Hematopoietic multipotent progenitor cell treated with erythropoietin and hydrocortisone succinate and interleukin-3 and kit ligand, for 17 days (in vitro differentiated cells): ENCODE results near the gene GRHPR.
"Not testable (repeated sequence)": the region's sequence is repeated elsewhere in the genome, so short reads cannot be mapped to it uniquely, and the experiment has no call there.

Experiments
- DNase-seq: peaks from one replicate; pipeline ENCODE4 v3.0.0-alpha.2; 2015; ENCODE audit warnings: low spot score

GRHPR gene

GRCh38 chr9:37421914-37422288 is 595 bp upstream of the GRHPR start:
- DNase-seq: no peak

DNA sequence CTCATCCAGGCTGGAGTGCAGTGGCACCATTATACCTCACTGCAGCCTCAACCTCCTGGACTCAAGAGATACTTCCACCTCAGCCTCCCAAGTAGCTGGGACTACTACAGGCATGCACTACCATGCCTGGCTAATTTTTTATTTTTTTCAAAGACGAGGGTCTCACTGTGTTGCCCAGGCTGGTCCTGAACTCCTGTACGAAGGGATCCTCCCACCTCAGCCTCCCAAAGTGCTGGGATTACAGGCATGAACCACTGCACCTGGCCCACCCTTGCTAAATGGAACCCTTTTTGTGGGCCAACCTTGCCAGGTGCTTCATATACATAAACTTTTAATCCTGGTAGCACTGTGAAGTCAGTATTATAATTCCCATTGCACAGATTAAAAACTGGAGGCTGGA is 1.0 kb downstream of the GRHPR start:
- no peak for DNase-seq

DNA sequence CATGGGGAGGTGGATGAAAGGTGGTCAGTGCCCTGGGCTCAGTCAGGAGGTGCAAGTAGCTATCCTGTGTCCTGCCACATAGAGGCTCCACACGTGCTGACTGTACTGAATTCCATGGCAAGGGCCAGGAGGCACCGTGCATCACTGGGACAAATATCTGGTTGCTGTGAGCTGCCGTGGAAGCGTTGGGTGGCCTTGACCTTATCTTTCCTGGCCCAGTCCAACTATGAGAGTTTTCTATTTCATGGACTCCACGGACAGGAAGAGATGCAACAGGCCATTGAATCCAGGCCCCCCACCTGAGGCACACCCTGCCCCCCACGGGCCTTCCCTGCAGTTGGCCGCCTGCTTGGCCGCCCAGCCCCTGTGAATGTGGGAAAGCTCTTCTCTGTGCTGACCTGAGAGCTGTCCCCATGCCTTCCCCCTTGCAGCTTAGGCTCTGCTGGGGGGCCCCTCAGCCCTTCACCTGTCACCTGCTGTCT is 1.7 kb downstream of the GRHPR start:
- no peak for DNase-seq

GRCh38 chr9:37424686-37425297 is 2.3 kb downstream of the GRHPR start:
- no peak for DNase-seq

GRCh38 chr9:37425298-37425752 is 2.8 kb downstream of the GRHPR start:
- no peak for DNase-seq

GRCh38 chr9:37426431-37426830 is 3.9 kb downstream of the GRHPR start:
- not testable (repeated sequence) for DNase-seq

DNA sequence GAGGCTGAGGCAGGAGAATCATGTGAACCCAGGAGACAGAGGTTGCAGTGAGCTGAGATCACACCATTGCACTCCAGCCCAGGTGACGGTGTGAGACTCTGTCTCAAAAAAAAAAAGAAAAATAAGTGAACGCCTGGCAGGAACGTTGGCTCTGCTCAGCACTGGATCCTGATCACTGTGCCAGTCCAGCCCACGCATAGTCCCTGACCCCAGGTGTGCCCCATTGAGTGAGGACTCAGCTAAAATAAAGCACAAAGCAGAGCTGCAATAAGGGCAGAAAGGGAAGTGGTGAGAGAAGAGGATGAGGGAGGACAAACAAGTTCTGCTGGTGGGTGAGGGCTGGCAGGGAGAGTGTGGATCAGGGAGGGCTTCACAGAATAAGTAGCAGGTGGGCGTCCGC is 4.3 kb downstream of the GRHPR start:
- no peak for DNase-seq

DNA sequence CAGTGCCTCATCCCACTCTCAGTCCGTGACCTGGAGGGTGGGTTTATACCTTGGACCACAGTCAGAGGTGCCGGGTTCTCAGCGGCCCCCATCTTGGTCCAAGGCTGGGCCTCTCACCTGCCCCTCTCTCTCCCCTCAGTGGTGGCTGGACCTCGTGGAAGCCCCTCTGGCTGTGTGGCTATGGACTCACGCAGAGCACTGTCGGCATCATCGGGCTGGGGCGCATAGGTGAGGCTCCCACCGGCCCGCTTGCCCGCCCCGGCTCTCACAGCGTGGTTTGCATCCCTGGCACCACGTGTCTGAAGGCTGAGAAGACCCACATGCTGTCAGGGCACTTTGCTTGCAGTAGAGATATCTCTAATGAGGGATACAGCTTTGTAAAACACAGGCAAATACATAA is 5.8 kb downstream of the GRHPR start:
- DNase-seq: no peak

DNA sequence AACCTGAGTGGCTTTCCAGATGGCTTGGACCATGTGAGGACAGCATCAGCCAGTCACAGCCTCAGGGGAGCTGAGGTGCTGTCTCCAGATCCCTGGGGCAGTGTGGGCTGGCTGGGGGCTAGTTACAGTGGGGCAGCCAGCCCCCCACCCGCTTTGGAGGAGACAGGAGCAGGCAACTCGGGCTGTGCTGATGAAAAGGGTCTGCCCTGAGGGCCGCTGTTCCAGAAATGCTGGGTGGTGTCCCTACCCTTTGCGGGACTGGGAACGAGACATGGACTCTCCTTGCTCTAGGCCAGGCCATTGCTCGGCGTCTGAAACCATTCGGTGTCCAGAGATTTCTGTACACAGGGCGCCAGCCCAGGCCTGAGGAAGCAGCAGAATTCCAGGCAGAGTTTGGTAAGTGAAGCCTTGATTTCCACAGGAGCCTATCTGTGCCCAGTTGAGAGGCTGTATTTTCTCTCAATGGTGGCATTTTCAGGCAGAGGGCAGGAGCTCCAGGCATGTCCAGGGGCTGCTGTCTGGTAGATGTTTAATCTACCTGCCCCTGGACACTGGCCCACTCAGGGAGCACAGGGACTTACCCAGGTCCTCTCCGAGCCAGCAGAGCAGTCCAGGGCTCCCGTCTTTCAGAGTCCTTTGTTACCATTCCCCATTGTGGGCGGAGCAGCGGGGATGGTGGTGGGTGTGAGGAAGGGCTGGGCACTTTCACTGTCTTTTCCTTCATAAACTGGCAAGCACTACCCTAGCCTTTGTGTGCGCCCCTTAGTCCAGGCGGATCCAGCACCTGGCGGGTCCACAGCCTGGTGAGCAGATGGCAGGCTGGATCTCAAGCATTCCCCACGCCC is 7.2 kb downstream of the GRHPR start:
- no peak for DNase-seq

- DNase-seq: no peak
These were observed 8.5 kb downstream of the GRHPR start for GRCh38 chr9:37430841-37431597.

DNA sequence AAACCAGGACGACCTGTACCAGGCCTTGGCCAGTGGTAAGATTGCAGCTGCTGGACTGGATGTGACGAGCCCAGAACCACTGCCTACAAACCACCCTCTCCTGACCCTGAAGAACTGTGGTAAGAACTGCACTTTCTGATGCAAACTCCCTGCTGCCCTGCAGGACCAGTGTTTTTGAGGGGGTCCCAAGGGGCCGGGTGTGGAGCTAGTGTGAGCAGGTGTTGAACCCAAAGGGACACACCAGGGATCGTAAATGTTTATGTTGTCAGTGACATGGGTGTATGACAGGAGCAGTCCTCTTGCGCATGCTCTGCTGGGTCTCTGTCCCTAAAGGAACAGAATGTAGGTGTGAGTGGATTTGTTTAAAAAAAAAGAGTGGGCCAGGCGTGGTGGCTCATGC is 9.5 kb downstream of the GRHPR start:
- no peak for DNase-seq

DNA sequence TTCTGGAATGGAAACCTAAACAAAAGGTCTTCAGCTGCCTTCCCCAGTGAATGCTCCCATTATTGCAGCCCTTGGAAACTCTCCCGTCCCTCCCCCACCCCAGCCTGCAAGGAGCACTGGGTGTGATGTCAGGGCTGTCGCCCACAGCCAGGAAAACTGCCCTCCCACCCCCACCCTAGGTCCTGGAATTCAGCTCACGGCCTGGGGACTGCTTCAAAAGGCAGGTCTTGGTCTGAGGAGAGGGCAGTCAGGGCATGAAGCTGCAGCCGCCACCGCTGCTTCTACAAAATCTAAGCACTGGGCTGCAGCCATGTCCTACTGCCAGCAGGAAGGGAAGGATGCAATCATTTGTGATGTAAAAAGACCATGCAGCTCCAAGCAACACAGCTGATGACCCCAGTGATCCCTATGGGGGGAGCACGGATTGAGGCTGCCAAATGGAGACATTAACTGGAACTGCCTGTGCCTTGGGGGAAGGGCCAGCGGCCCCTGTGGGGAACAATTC is 11.4 kb downstream of the GRHPR start:
- DNase-seq: no peak

GRCh38 chr9:37436540-37436939 is 14.0 kb downstream of the GRHPR start:
- no peak for DNase-seq

DNA sequence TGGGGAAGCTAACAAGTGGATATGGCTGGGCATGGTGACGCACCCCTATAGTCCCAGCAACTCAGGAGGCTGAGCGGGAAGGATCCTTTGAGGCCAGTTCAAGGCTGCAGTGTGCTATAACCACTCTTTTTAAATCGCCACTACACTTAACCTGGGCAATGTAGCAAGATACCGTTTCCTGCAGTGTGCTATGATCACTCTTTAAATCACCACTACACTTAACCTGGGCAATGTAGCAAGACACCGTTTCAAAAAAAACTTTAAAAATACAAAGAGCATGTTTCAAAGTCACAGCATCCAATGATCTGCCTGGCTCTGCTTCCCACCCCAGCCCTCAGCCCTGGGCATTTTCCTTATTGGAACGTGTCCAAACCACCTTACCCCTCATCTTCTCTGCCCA is 14.5 kb downstream of the GRHPR start:
- DNase-seq: no peak

- no peak for DNase-seq
These were observed 15.1 kb downstream of the GRHPR start for GRCh38 chr9:37437621-37438020.

DNA sequence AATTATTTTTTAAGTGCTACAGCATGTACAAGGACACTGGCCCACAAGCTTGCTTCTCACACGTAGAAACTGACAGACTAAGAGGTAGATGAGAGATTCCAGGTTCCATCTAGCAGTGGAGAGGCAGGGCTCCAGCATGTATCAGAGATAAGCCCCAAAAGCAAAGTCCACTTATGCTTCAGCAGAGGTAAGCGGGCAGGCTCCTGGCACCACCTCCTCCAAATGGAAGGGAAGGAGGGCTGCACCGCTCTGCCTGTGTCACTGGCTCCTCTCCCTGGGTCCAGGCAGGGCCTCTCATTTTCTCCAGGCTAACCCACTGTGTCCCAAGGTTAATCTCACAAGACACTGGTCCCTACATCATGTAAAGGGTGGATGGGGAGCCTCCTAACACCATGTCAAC is 15.9 kb downstream of the GRHPR start:
- DNase-seq: no peak

- no peak for DNase-seq
These were observed 19.4 kb downstream of the GRHPR start for GRCh38 chr9:37441776-37442370.

DNA sequence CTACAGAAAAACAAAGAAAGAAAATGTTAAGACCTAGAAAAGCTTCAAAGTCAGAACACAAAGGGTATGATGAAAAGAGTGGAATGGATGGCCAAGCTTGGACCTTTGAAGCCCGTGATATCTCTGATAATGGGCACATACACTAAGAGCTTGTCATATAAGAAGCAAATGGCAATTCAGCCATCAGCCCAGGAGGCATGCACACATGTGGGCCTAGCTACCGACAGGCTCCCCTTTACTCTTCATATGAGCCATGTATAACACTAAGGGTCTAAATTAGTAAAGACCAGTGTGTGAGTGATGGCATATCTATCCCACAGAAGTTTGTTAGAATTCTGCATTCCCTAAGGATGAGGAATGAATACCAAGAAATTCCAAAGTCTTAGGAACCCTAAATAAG is 20.1 kb downstream of the GRHPR start:
- DNase-seq: no peak

- DNase-seq: no peak
These were observed 21.1 kb downstream of the GRHPR start for GRCh38 chr9:37443566-37443965.

GRCh38 chr9:37444890-37445289 is 22.4 kb downstream of the GRHPR start:
- DNase-seq: no peak

DNA sequence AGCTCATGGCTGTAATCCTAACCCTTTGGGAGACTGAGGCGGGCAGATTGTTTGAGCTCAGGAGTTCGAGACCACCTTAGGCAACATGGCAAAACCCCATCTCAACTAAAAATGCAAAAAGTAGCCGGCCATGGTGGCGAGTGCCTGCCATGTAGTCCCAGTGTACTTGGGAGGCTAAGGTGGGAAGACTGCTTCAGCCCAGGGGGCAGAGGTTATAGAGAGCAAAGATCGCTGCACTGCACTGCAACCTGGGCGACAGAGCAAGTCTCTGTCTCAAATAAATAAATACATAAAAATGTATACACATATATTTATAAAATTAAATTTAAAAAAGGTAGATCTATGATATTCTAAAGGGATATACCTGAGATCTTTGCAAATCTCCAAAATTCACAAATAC is 23.3 kb downstream of the GRHPR start:
- DNase-seq: no peak

- no peak for DNase-seq
These were observed 23.9 kb downstream of the GRHPR start for GRCh38 chr9:37446401-37446800.
